ENCODE data around the gene CRISPLD2.

Gene CRISPLD2

GRCh38 chr16:84859681-84860080 lies 39.9 kb downstream of the CRISPLD2 start:
- DNase-seq (ENCODE audit: extremely low read depth, low read depth), result no peak
- TF ChIP-seq, protein P1, sequence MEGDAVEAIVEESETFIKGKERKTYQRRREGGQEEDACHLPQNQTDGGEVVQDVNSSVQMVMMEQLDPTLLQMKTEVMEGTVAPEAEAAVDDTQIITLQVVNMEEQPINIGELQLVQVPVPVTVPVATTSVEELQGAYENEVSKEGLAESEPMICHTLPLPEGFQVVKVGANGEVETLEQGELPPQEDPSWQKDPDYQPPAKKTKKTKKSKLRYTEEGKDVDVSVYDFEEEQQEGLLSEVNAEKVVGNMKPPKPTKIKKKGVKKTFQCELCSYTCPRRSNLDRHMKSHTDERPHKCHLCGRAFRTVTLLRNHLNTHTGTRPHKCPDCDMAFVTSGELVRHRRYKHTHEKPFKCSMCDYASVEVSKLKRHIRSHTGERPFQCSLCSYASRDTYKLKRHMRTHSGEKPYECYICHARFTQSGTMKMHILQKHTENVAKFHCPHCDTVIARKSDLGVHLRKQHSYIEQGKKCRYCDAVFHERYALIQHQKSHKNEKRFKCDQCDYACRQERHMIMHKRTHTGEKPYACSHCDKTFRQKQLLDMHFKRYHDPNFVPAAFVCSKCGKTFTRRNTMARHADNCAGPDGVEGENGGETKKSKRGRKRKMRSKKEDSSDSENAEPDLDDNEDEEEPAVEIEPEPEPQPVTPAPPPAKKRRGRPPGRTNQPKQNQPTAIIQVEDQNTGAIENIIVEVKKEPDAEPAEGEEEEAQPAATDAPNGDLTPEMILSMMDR (IDR thresholded peaks at IDR 0.05; ENCODE audit: low read depth, low read length, missing control alignments), result no peak
- H3K4me3 ChIP-seq (replicated peaks; ENCODE audit: low read depth, low read length), result no peak overlapping the region

- H3K4me3 ChIP-seq (replicated peaks; ENCODE audit: low read depth, low read length), result no peak overlapping the region
- TF ChIP-seq, protein P1 (IDR thresholded peaks at IDR 0.05; ENCODE audit: low read depth, low read length, missing control alignments), result no peak
- no peak for DNase-seq (ENCODE audit: extremely low read depth, low read depth)
Measured at GRCh38 chr16:84860383-84860782, 40.6 kb downstream of the CRISPLD2 start.

DNA sequence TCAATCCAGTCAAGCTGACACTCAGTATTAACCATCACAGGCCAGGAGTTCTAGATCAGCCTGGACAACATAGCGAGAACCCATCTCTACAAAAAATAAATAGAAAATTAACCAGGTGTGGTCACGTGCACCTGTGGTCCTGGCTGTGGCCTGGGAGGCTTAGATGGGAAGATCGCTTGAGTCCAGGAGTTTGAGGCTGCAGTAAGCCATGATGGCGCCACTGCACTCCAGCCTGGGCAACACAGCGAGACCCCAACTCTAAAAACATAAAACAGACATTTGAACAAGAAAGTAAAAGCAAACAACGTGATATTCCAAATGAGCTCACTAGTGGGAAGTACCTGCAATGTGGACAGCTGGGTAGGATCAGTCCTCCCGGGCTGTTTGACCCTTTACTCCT lies 41.9 kb downstream of the CRISPLD2 start:
- no peak for DNase-seq (ENCODE audit: extremely low read depth, low read depth)
- no peak overlapping the region for H3K4me3 ChIP-seq (replicated peaks; ENCODE audit: low read depth, low read length)
- TF ChIP-seq, protein P1 (IDR thresholded peaks at IDR 0.05; ENCODE audit: low read depth, low read length, missing control alignments), result no peak

DNA sequence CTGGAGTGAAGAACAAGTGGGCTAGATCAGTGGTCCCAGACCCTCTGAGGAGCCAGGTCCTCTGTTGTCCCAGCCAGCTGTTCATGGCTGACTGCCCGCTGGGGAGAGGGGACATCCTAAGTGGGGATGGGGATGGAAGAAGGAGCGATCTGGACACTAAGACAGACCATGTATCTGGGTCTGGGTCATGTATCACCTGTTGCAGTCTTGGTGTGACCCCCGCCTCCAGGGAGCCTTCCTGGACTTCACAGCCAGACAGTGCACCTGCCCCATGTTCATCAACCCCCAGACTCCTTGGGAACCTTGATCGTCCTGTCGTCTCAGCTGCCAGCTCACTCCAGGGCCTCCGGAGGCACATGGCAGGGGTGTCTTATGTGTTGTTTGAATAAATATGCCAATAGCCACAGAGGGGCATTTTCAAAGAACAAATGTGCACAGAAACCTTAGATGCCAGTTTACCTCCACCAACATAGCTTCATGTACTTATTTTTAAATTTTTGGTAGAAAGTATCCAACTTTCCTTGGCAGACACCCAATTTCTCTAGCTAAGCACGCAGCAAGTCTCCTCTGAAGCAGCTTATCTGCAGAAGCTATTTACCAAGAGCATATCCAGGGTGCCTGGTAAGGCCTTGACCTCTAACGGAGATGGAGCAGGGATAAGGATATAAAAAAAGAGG lies 43.2 kb downstream of the CRISPLD2 start:
- H3K4me3 ChIP-seq (replicated peaks; ENCODE audit: low read depth, low read length), result no peak overlapping the region
- TF ChIP-seq, protein P1 (IDR thresholded peaks at IDR 0.05; ENCODE audit: low read depth, low read length, missing control alignments), result no peak
- DNase-seq (ENCODE audit: extremely low read depth, low read depth), result no peak

GRCh38 chr16:84863481-84863814 lies 43.7 kb downstream of the CRISPLD2 start:
- DNase-seq (ENCODE audit: extremely low read depth, low read depth), result no peak
- H3K4me3 ChIP-seq (replicated peaks; ENCODE audit: low read depth, low read length), result no peak overlapping the region
- TF ChIP-seq, protein P1 (IDR thresholded peaks at IDR 0.05; ENCODE audit: low read depth, low read length, missing control alignments), result no peak

GRCh38 chr16:84864326-84864955 lies 44.7 kb downstream of the CRISPLD2 start:
- no peak overlapping the region for H3K4me3 ChIP-seq (replicated peaks; ENCODE audit: low read depth, low read length)
- DNase-seq (ENCODE audit: extremely low read depth, low read depth), result no peak
- TF ChIP-seq, protein P1 (IDR thresholded peaks at IDR 0.05; ENCODE audit: low read depth, low read length, missing control alignments), result no peak
